ENCODE data around the gene FBP2. TPM values are rescaled to one million over a fixed set of nuclear protein-coding genes. Genes with fewer than 3 reads are reported as not detected.
"Not testable (repeated sequence)": the region's sequence is repeated elsewhere in the genome, so short reads cannot be mapped to it uniquely, and the experiment has no call there.

FBP2 gene
- total and polyA plus RNA-seq, 2 experiments from 2014 or later: not detected

GRCh38 chr9:94599102-94599501, 5.5 kb upstream of the FBP2 start:
- H2AFZ ChIP-seq: no peak overlapping the region
- no peaks in the 10 kb centered on the region; the same call in 1 of the 2 replicates for H3K4me1 ChIP-seq (ENCODE audit: insufficient read depth)
- peaks cover 2% of the 10 kb centered on the region for H3K27me3 Mint-ChIP-seq (ENCODE audit: insufficient read depth, low read depth, poor library complexity)
- H3K36me3 ChIP-seq (ENCODE audit: insufficient read depth): no peaks in the 10 kb centered on the region
- H3F3A ChIP-seq (replicated peaks; ENCODE audit: low read depth): 0 out of 2 replicates have a peak, but pooled peaks cover 3% of the 10 kb centered on the region
- no peak for ATAC-seq
- H3K27ac ChIP-seq (ENCODE audit: low read depth): no peak overlapping the region
- H3K36me3 Mint-ChIP-seq (ENCODE audit: low read depth): no peaks in the 10 kb centered on the region
- no peaks in the 10 kb centered on the region for H3K27me3 ChIP-seq (ENCODE audit: insufficient read depth)
- H3K79me2 ChIP-seq (replicated peaks; ENCODE audit: insufficient read depth): no peaks in the 10 kb centered on the region
- no peak for DNase-seq (ENCODE audit: low spot score)
- H3K4me1 Mint-ChIP-seq: peaks cover 8% of the 10 kb centered on the region
- no peak overlapping the region for H3K27ac Mint-ChIP-seq
- no peak overlapping the region for H3K4me3 ChIP-seq
- no peaks in the 10 kb centered on the region for H3K9me3 Mint-ChIP-seq
- H3K9me2 ChIP-seq (ENCODE audit: insufficient read depth): no peaks in the 10 kb centered on the region
- no peak for TF ChIP-seq EZH2phosphoT487 (IDR thresholded peaks at IDR 0.05; ENCODE audit: unreplicated experiment)
- no peak for TF ChIP-seq NANOG (IDR thresholded peaks at IDR 0.05; ENCODE audit: borderline replicate concordance)
- TF ChIP-seq CTCF (conservative IDR thresholded peaks at IDR 0.05; ENCODE audit: low read depth in 2 of 2): no peak
- TF ChIP-seq ZNF114 (CRISPR knock-in tag; IDR thresholded peaks at IDR 0.05): no peak
- TF ChIP-seq JUNB (IDR thresholded peaks at IDR 0.05; ENCODE audit: unreplicated experiment): no peak
- TF ChIP-seq CREB1 (CRISPR knock-in tag; IDR thresholded peaks at IDR 0.05; ENCODE audit: low read depth): no peak
- TF ChIP-seq ZNF462 (CRISPR knock-in tag; IDR thresholded peaks at IDR 0.05): no peak
- TF ChIP-seq POLR2AphosphoS5 (IDR thresholded peaks at IDR 0.05; ENCODE audit: low read depth): no peak
- H3K4me3 Mint-ChIP-seq: no peak overlapping the region
- H4K20me1 ChIP-seq (replicated peaks; ENCODE audit: insufficient read depth): no peaks in the 10 kb centered on the region
- no peak overlapping the region for H3K4me2 ChIP-seq

GRCh38 chr9:94592683-94593082, 941 bp downstream of the FBP2 start:
- H3K36me3 Mint-ChIP-seq (ENCODE audit: low read depth); H3K27me3 Mint-ChIP-seq (ENCODE audit: insufficient read depth, low read depth, poor library complexity); H3K79me2 ChIP-seq (replicated peaks; ENCODE audit: insufficient read depth); H3K4me3 ChIP-seq; ATAC-seq; H3K27me3 ChIP-seq (ENCODE audit: insufficient read depth); H4K20me1 ChIP-seq (replicated peaks; ENCODE audit: insufficient read depth); H3K9me2 ChIP-seq (ENCODE audit: insufficient read depth); H3K4me2 ChIP-seq; H3K4me1 Mint-ChIP-seq; H2AFZ ChIP-seq; H3K4me1 ChIP-seq (ENCODE audit: insufficient read depth); H3K27ac Mint-ChIP-seq; DNase-seq (ENCODE audit: low spot score); H3F3A ChIP-seq (replicated peaks; ENCODE audit: low read depth); H3K36me3 ChIP-seq (ENCODE audit: insufficient read depth); H3K9me3 Mint-ChIP-seq; H3K4me3 Mint-ChIP-seq; H3K27ac ChIP-seq (ENCODE audit: low read depth): not testable (repeated sequence)
